NCI-H82 treated with DMSO at 0.1 percent for 48 hours (cell line): Measurements from ENCODE around the gene FAM120C.

Source experiments
- DNase-seq: peaks from one replicate; lab custom pipeline; 2025; ENCODE audit not compliant: unreplicated experiment; lab: John Stamatoyannopoulos, UW

The FAM120C gene

GRCh38 chrX:54044126-54044876 is 138.8 kb downstream of the FAM120C start, which contains the start of gene PHF8:
TSS of gene PHF8 (minus strand) at chrX:54044473. CDS start at chrX:54042728, 1,745 bp downstream.
- DNase-seq = peak; percentile 86

- DNase-seq = no peak
Observed at GRCh38 chrX:54043541-54044125, 139.4 kb downstream of the FAM120C start.

- no peak for DNase-seq
Observed at GRCh38 chrX:54043056-54043455, 140.0 kb downstream of the FAM120C start.

- DNase-seq = peak; percentile 38
Observed at GRCh38 chrX:54042609-54043021, 140.4 kb downstream of the FAM120C start.

- DNase-seq = no peak
Observed at GRCh38 chrX:54030329-54030728, 152.7 kb downstream of the FAM120C start.

- no peak for DNase-seq
Observed at GRCh38 chrX:54029529-54030143, 153.4 kb downstream of the FAM120C start.

GRCh38 chrX:54024350-54024749 is 158.7 kb downstream of the FAM120C start:
- no peak for DNase-seq
